Activated T-helper 1 cell treated with anti-CD3 and anti-CD28 coated beads, Interleukin-12 subunit alpha, Interleukin-12 subunit beta, Interleukin-2, Interleukin-4 antibody, amounts not matched to agents 30 ng/mL and 10 ng/mL and 1 ng/mL, durations not matched to agents 14 hours and 24 hours and 36 hours (primary cell): ENCODE data around the gene PXMP2. TPM values are rescaled to one million over a fixed set of nuclear protein-coding genes. Genes with fewer than 3 reads are reported as not detected.

ENCODE experiments used
- DNase-seq: peaks from one replicate; pipeline ENCODE4 v3.0.0; 2021; ENCODE audit warnings: low spot score
- H3K27ac Mint-ChIP-seq: one replicate; pipeline ENCODE4 v1.8.0; 2021; ENCODE audit warnings: mild to moderate bottlenecking, mixed read lengths
- H3K27me3 Mint-ChIP-seq: one replicate; pipeline ENCODE4 v1.8.0; 2022; ENCODE audit warnings: mild to moderate bottlenecking, moderate library complexity, mixed read lengths; ENCODE audit not compliant: insufficient read depth
- H3K36me3 Mint-ChIP-seq: one replicate; pipeline ENCODE4 v1.8.0; 2021; ENCODE audit warnings: low read depth, mixed read lengths
- H3K4me1 Mint-ChIP-seq: one replicate; pipeline ENCODE4 v1.8.0; 2021; ENCODE audit warnings: low read depth, mixed read lengths
- H3K4me3 Mint-ChIP-seq: one replicate; pipeline ENCODE4 v1.8.0; 2021; ENCODE audit warnings: mild to moderate bottlenecking, moderate library complexity, mixed read lengths
- H3K9me3 Mint-ChIP-seq: one replicate; pipeline ENCODE4 v1.8.0; 2021; ENCODE audit warnings: mixed read lengths
- intact Hi-C: fragments of 100-400 bp; cut with micrococcal nuclease; formaldehyde crosslinking; loops from one replicate; pipeline ENCODE4 v1.15.1; 2024
- total RNA-seq: library from RNA; stranded (reverse); gene quantifications from 2 replicates; pipeline ENCODE4 v1.2.3, GENCODE V29; 2022

Gene PXMP2
- total RNA-seq, 1 donor from 2014 or later = 21.5 TPM

- H3K9me3 Mint-ChIP-seq = no peaks in the 10 kb centered on the region
- no peak overlapping the region for H3K4me3 Mint-ChIP-seq
- H3K27me3 Mint-ChIP-seq = no peaks in the 10 kb centered on the region
- intact Hi-C loops = no loop called here
- H3K36me3 Mint-ChIP-seq = peaks cover 19% of the 10 kb centered on the region
- H3K27ac Mint-ChIP-seq = no peak overlapping the region
- no peaks in the 10 kb centered on the region for H3K4me1 Mint-ChIP-seq
- no peak for DNase-seq
Measured at GRCh38 chr12:132649226-132649945, 38.0 kb upstream of the PXMP2 start.

GRCh38 chr12:132651444-132652100 lies 35.8 kb upstream of the PXMP2 start:
- no peaks in the 10 kb centered on the region for H3K27me3 Mint-ChIP-seq
- no peaks in the 10 kb centered on the region for H3K4me1 Mint-ChIP-seq
- H3K27ac Mint-ChIP-seq = peak overlapping the region; percentile 16
- H3K9me3 Mint-ChIP-seq = no peaks in the 10 kb centered on the region
- H3K4me3 Mint-ChIP-seq = no peak overlapping the region
- no peak for DNase-seq
- intact Hi-C loops = no loop called here
- H3K36me3 Mint-ChIP-seq = peaks cover 19% of the 10 kb centered on the region

- Mint-ChIP-seq H3K36me3 (peaks cover 24% of the 10 kb centered on the region), H3K27me3 (no peaks in the 10 kb centered on the region), H3K9me3 (no peaks in the 10 kb centered on the region), H3K4me1 (no peaks in the 10 kb centered on the region), H3K27ac (peak overlapping the region; percentile 64), H3K4me3 (no peak overlapping the region)
- no peak for DNase-seq
- intact Hi-C loops = no loop called here
Measured at GRCh38 chr12:132653567-132654290, 33.7 kb upstream of the PXMP2 start.

GRCh38 chr12:132657004-132657727 lies 30.2 kb upstream of the PXMP2 start:
- intact Hi-C loops = no loop called here
- no peaks in the 10 kb centered on the region for H3K9me3 Mint-ChIP-seq
- H3K36me3 Mint-ChIP-seq = peaks cover 38% of the 10 kb centered on the region
- H3K27me3 Mint-ChIP-seq = no peaks in the 10 kb centered on the region
- DNase-seq = no peak
- no peak overlapping the region for H3K27ac Mint-ChIP-seq
- H3K4me3 Mint-ChIP-seq = no peak overlapping the region
- peaks cover 22% of the 10 kb centered on the region for H3K4me1 Mint-ChIP-seq

GRCh38 chr12:132658149-132658894 lies 29.1 kb upstream of the PXMP2 start:
- no peak overlapping the region for H3K27ac Mint-ChIP-seq
- intact Hi-C loops = no loop called here
- H3K4me1 Mint-ChIP-seq = peaks cover 34% of the 10 kb centered on the region
- DNase-seq = no peak
- H3K27me3 Mint-ChIP-seq = no peaks in the 10 kb centered on the region
- no peak overlapping the region for H3K4me3 Mint-ChIP-seq
- peaks cover 42% of the 10 kb centered on the region for H3K36me3 Mint-ChIP-seq
- no peaks in the 10 kb centered on the region for H3K9me3 Mint-ChIP-seq

GRCh38 chr12:132659146-132659545 lies 28.2 kb upstream of the PXMP2 start:
- Mint-ChIP-seq H3K27ac (no peak overlapping the region), H3K27me3 (no peaks in the 10 kb centered on the region), H3K4me1 (peaks cover 36% of the 10 kb centered on the region), H3K4me3 (no peak overlapping the region), H3K36me3 (peaks cover 46% of the 10 kb centered on the region), H3K9me3 (no peaks in the 10 kb centered on the region)
- DNase-seq = no peak
- intact Hi-C loops = no loop called here

GRCh38 chr12:132660052-132660451 lies 27.3 kb upstream of the PXMP2 start:
- Mint-ChIP-seq H3K4me1 (peaks cover 36% of the 10 kb centered on the region), H3K4me3 (no peak overlapping the region), H3K9me3 (no peaks in the 10 kb centered on the region), H3K27ac (peak overlapping the region; percentile 18), H3K27me3 (no peaks in the 10 kb centered on the region), H3K36me3 (peaks cover 53% of the 10 kb centered on the region)
- no peak for DNase-seq
- intact Hi-C loops = no loop called here

GRCh38 chr12:132660996-132661395 lies 26.4 kb upstream of the PXMP2 start:
- H3K4me1 Mint-ChIP-seq = peaks cover 36% of the 10 kb centered on the region
- no peak overlapping the region for H3K4me3 Mint-ChIP-seq
- H3K36me3 Mint-ChIP-seq = peaks cover 63% of the 10 kb centered on the region
- intact Hi-C loops = no loop called here
- no peaks in the 10 kb centered on the region for H3K27me3 Mint-ChIP-seq
- no peaks in the 10 kb centered on the region for H3K9me3 Mint-ChIP-seq
- no peak for DNase-seq
- no peak overlapping the region for H3K27ac Mint-ChIP-seq

- Mint-ChIP-seq H3K36me3 (peaks cover 67% of the 10 kb centered on the region), H3K9me3 (no peaks in the 10 kb centered on the region), H3K4me1 (peaks cover 36% of the 10 kb centered on the region), H3K4me3 (no peak overlapping the region), H3K27ac (no peak overlapping the region), H3K27me3 (no peaks in the 10 kb centered on the region)
- intact Hi-C loops = no loop called here
- DNase-seq = no peak
Measured at GRCh38 chr12:132661972-132662371, 25.4 kb upstream of the PXMP2 start.

GRCh38 chr12:132662901-132663755 lies 24.3 kb upstream of the PXMP2 start:
- no peak overlapping the region for H3K4me3 Mint-ChIP-seq
- peaks cover 36% of the 10 kb centered on the region for H3K4me1 Mint-ChIP-seq
- peaks cover 65% of the 10 kb centered on the region for H3K36me3 Mint-ChIP-seq
- H3K27me3 Mint-ChIP-seq = no peaks in the 10 kb centered on the region
- DNase-seq = no peak
- intact Hi-C loops = no loop called here
- H3K9me3 Mint-ChIP-seq = no peaks in the 10 kb centered on the region
- no peak overlapping the region for H3K27ac Mint-ChIP-seq

- Mint-ChIP-seq H3K4me1 (peaks cover 36% of the 10 kb centered on the region), H3K27me3 (no peaks in the 10 kb centered on the region), H3K36me3 (peaks cover 70% of the 10 kb centered on the region), H3K9me3 (no peaks in the 10 kb centered on the region), H3K27ac (peak overlapping the region; percentile 45), H3K4me3 (no peak overlapping the region)
- no peak for DNase-seq
- intact Hi-C loops = no loop called here
Measured at GRCh38 chr12:132664206-132665148, 22.9 kb upstream of the PXMP2 start.
